Activated CD4-positive, alpha-beta memory T cell treated with anti-CD3 and anti-CD28 coated beads, Interleukin-2, amount 10 ng/mL, durations not matched to agents 7 days and 5 days (primary cell): ENCODE data around the gene OSBPL1A. TPM values are rescaled to one million over a fixed set of nuclear protein-coding genes. Genes with fewer than 3 reads are reported as not detected.
"Not testable (repeated sequence)": the region's sequence is repeated elsewhere in the genome, so short reads cannot be mapped to it uniquely, and the experiment has no call there.

Source experiments
- CTCF ChIA-PET: fragments of 350-600 bp; sonication (Branson Sonifier 250); formaldehyde crosslinking; loops from one replicate; lab custom pipeline; 2021; ENCODE audit warnings: antibody characterized with exemption, inconsistent platforms; lab: Charles Lee
- POLR2A ChIA-PET: fragments of 350-600 bp; sonication (Branson Sonifier 250); formaldehyde crosslinking; loops from one replicate; lab custom pipeline; 2021; ENCODE audit warnings: antibody characterized with exemption; lab: Charles Lee
- DNase-seq: peaks from one replicate; pipeline ENCODE4 v3.0.0-alpha.2; 2020
- H3K27ac Mint-ChIP-seq: one replicate; pipeline ENCODE4 v1.8.0; 2021; ENCODE audit warnings: mild to moderate bottlenecking, mixed read lengths
- H3K27me3 Mint-ChIP-seq: one replicate; pipeline ENCODE4 v1.8.0; 2021; ENCODE audit warnings: mixed read lengths
- H3K36me3 Mint-ChIP-seq: one replicate; pipeline ENCODE4 v1.8.0; 2021; ENCODE audit warnings: low read depth, mixed read lengths
- H3K4me1 Mint-ChIP-seq: one replicate; pipeline ENCODE4 v1.8.0; 2021; ENCODE audit warnings: mixed read lengths
- H3K4me3 Mint-ChIP-seq: one replicate; pipeline ENCODE4 v1.8.0; 2021; ENCODE audit warnings: mild to moderate bottlenecking, mixed read lengths
- H3K9me3 Mint-ChIP-seq: one replicate; pipeline ENCODE4 v1.8.0; 2021; ENCODE audit warnings: mixed read lengths
- total RNA-seq, 2 experiments: library from RNA; stranded (reverse); gene quantifications; one replicate each; pipeline ENCODE4 v1.2.3, GENCODE V29; 2021

The OSBPL1A gene
- total RNA-seq, 2 experiments from 2014 or later: 0.53 to 0.93 TPM

- H3K4me1 Mint-ChIP-seq: peaks cover 6% of the 10 kb centered on the region
- CTCF ChIA-PET: interaction anchor here (1.2 to 2.3 kb wide), 6 partner anchors 11 to 312 kb away, joined by 3 to 27 read pairs (median 4); no protein-coding TSS in a partner anchor
- no peak for DNase-seq
- POLR2A ChIA-PET: no interaction called here
- peaks cover 3% of the 10 kb centered on the region for H3K27me3 Mint-ChIP-seq
- H3K27ac Mint-ChIP-seq: no peak overlapping the region
- H3K4me3 Mint-ChIP-seq: no peak overlapping the region
- H3K36me3 Mint-ChIP-seq: no peaks in the 10 kb centered on the region
- no peaks in the 10 kb centered on the region for H3K9me3 Mint-ChIP-seq
Measured at GRCh38 chr18:24177499-24178133, 220.0 kb downstream of the OSBPL1A start.

GRCh38 chr18:24176727-24177416 lies 220.8 kb downstream of the OSBPL1A start:
- no peaks in the 10 kb centered on the region for H3K9me3 Mint-ChIP-seq
- CTCF ChIA-PET: interaction anchor here (0.6 to 2.3 kb wide), 16 partner anchors 12 to 505 kb away, joined by 3 to 27 read pairs (median 4); no protein-coding TSS in a partner anchor
- POLR2A ChIA-PET: no interaction called here

GRCh38 chr18:24173997-24174396 lies 223.6 kb downstream of the OSBPL1A start:
- Mint-ChIP-seq H3K36me3 (no peaks in the 10 kb centered on the region), H3K4me1 (peaks cover 6% of the 10 kb centered on the region), H3K27me3 (peaks cover 6% of the 10 kb centered on the region), H3K27ac (no peak overlapping the region), H3K9me3 (no peaks in the 10 kb centered on the region), H3K4me3 (no peak overlapping the region)
- POLR2A ChIA-PET: interaction anchor here (0.6 kb wide), 1 partner anchor 223 kb away, joined by 3 read pairs; no protein-coding TSS in a partner anchor
- CTCF ChIA-PET: no interaction called here
- DNase-seq: no peak

More at GRCh38 chr18:24176727-24177416, 220.8 kb downstream of the OSBPL1A start:
- Mint-ChIP-seq H3K27me3 (peaks cover 3% of the 10 kb centered on the region), H3K27ac (no peak overlapping the region), H3K4me3 (no peak overlapping the region), H3K4me1 (peaks cover 6% of the 10 kb centered on the region), H3K36me3 (no peaks in the 10 kb centered on the region)
- DNase-seq: peak; percentile 44

- H3K27ac Mint-ChIP-seq: no peak overlapping the region
- CTCF ChIA-PET: no interaction called here
- peaks cover 6% of the 10 kb centered on the region for H3K4me1 Mint-ChIP-seq
- POLR2A ChIA-PET: no interaction called here
- no peak for DNase-seq
- no peaks in the 10 kb centered on the region for H3K36me3 Mint-ChIP-seq
- H3K27me3 Mint-ChIP-seq: peaks cover 3% of the 10 kb centered on the region
- no peak overlapping the region for H3K4me3 Mint-ChIP-seq
- H3K9me3 Mint-ChIP-seq: no peaks in the 10 kb centered on the region
Measured at GRCh38 chr18:24170360-24170759, 227.3 kb downstream of the OSBPL1A start.

GRCh38 chr18:24168496-24168895 lies 229.1 kb downstream of the OSBPL1A start:
- H3K4me3 Mint-ChIP-seq: no peak overlapping the region
- H3K27ac Mint-ChIP-seq: no peak overlapping the region
- H3K4me1 Mint-ChIP-seq: peaks cover 2% of the 10 kb centered on the region
- DNase-seq: no peak
- POLR2A ChIA-PET: no interaction called here
- peaks cover 3% of the 10 kb centered on the region for H3K27me3 Mint-ChIP-seq
- CTCF ChIA-PET: no interaction called here
- no peaks in the 10 kb centered on the region for H3K9me3 Mint-ChIP-seq
- no peaks in the 10 kb centered on the region for H3K36me3 Mint-ChIP-seq

- no peak overlapping the region for H3K4me3 Mint-ChIP-seq
- no peaks in the 10 kb centered on the region for H3K36me3 Mint-ChIP-seq
- no peak for DNase-seq
- no peak overlapping the region for H3K27ac Mint-ChIP-seq
- no peaks in the 10 kb centered on the region for H3K27me3 Mint-ChIP-seq
- ChIA-PET CTCF (no interaction called here), POLR2A (no interaction called here)
- no peaks in the 10 kb centered on the region for H3K9me3 Mint-ChIP-seq
- peaks cover 3% of the 10 kb centered on the region for H3K4me1 Mint-ChIP-seq
Measured at GRCh38 chr18:24161304-24161703, 236.3 kb downstream of the OSBPL1A start.

GRCh38 chr18:24160086-24160485 lies 237.5 kb downstream of the OSBPL1A start:
- H3K27me3 Mint-ChIP-seq: peaks cover 2% of the 10 kb centered on the region
- POLR2A ChIA-PET: no interaction called here
- H3K9me3 Mint-ChIP-seq: no peaks in the 10 kb centered on the region
- no peak overlapping the region for H3K27ac Mint-ChIP-seq
- peaks cover 3% of the 10 kb centered on the region for H3K4me1 Mint-ChIP-seq
- no peak overlapping the region for H3K4me3 Mint-ChIP-seq
- DNase-seq: no peak
- H3K36me3 Mint-ChIP-seq: no peaks in the 10 kb centered on the region
- CTCF ChIA-PET: interaction anchor here (1.0 kb wide), 1 partner anchor 17 kb away, joined by 3 read pairs; no protein-coding TSS in a partner anchor

GRCh38 chr18:24157855-24158254 lies 239.8 kb downstream of the OSBPL1A start:
- CTCF ChIA-PET: no interaction called here
- POLR2A ChIA-PET: no interaction called here
- Mint-ChIP-seq H3K4me1 (peaks cover 3% of the 10 kb centered on the region), H3K9me3 (no peaks in the 10 kb centered on the region), H3K36me3 (no peaks in the 10 kb centered on the region), H3K27ac (no peak overlapping the region), H3K27me3 (peaks cover 2% of the 10 kb centered on the region), H3K4me3 (no peak overlapping the region)
- no peak for DNase-seq

GRCh38 chr18:24153397-24153796 lies 244.2 kb downstream of the OSBPL1A start:
- Mint-ChIP-seq H3K4me1 (no peaks in the 10 kb centered on the region), H3K36me3 (no peaks in the 10 kb centered on the region), H3K9me3 (no peaks in the 10 kb centered on the region), H3K27me3 (peaks cover 2% of the 10 kb centered on the region), H3K4me3 (no peak overlapping the region), H3K27ac (no peak overlapping the region)
- DNase-seq: no peak
- POLR2A ChIA-PET: no interaction called here
- CTCF ChIA-PET: interaction anchor here (2.2 kb wide), 1 partner anchor 24 kb away, joined by 6 read pairs; no protein-coding TSS in a partner anchor

- H3K4me3 Mint-ChIP-seq, H3K27ac Mint-ChIP-seq, POLR2A ChIA-PET, H3K36me3 Mint-ChIP-seq, H3K4me1 Mint-ChIP-seq, H3K9me3 Mint-ChIP-seq, DNase-seq, CTCF ChIA-PET: not testable (repeated sequence)
- peaks cover 19% of the 10 kb centered on the region for H3K27me3 Mint-ChIP-seq
Measured at GRCh38 chr18:24149591-24149990, 248.0 kb downstream of the OSBPL1A start.

GRCh38 chr18:24142376-24142775 lies 255.2 kb downstream of the OSBPL1A start:
- Mint-ChIP-seq H3K36me3 (peaks cover 1% of the 10 kb centered on the region), H3K4me1 (peaks cover 19% of the 10 kb centered on the region), H3K4me3 (no peak overlapping the region), H3K27me3 (peaks cover 48% of the 10 kb centered on the region), H3K9me3 (no peaks in the 10 kb centered on the region), H3K27ac (no peak overlapping the region)
- ChIA-PET POLR2A (no interaction called here), CTCF (interaction anchor here (0.6 kb wide), 1 partner anchor 41 kb away, joined by 3 read pairs; no protein-coding TSS in a partner anchor)
- no peak for DNase-seq

- no peaks in the 10 kb centered on the region for H3K9me3 Mint-ChIP-seq
- H3K27me3 Mint-ChIP-seq: peaks cover 38% of the 10 kb centered on the region
- peaks cover 15% of the 10 kb centered on the region for H3K36me3 Mint-ChIP-seq
- DNase-seq: no peak
- ChIA-PET POLR2A (no interaction called here), CTCF (interaction anchor here (0.7 kb wide), 1 partner anchor 330 kb away, joined by 3 read pairs; no protein-coding TSS in a partner anchor)
- H3K27ac Mint-ChIP-seq: no peak overlapping the region
- peaks cover 32% of the 10 kb centered on the region for H3K4me1 Mint-ChIP-seq
- H3K4me3 Mint-ChIP-seq: no peak overlapping the region
Measured at GRCh38 chr18:24140697-24141096, 256.9 kb downstream of the OSBPL1A start.
